GM18520 (cell line): ENCODE data around the gene CFAP119.

Source experiments
- ATAC-seq: cut with Tn5 transposase; IDR thresholded peaks from one replicate; pipeline ENCODE4 v1.9.1; 2021; ENCODE audit not compliant: unreplicated experiment

CFAP119 gene

GRCh38 chr16:30762991-30763725 lies 1.3 kb upstream of the CFAP119 start:
- ATAC-seq, result no peak

DNA sequence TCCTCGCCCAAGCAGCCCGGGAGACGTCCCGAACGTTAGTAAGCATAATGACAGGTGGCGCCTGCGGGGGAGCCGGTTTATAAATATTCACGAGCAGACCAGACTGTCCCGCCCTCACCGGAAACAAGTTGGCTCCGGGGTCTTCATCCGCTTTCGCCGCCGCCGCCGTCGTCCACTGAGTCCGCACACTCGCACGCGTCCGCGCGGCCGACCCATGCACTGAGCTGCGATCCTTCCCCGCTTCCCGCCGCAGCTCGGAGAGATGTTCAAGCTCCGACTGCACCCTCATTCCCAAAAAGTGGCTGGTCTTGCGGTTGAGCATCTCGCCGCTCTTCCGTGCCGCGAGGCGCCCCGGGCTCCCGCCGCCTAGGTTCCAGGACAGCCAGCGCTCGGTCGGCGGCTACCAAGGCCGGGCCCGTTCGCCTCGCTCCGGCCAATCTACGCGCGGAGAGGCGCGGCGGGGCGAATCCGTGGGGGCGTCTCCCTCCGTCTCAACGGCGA lies 385 bp downstream of the CFAP119 start:
- ATAC-seq, result peak; percentile 10

GRCh38 chr16:30760577-30761426 lies 1.1 kb downstream of the CFAP119 start:
- no peak for ATAC-seq

DNA sequence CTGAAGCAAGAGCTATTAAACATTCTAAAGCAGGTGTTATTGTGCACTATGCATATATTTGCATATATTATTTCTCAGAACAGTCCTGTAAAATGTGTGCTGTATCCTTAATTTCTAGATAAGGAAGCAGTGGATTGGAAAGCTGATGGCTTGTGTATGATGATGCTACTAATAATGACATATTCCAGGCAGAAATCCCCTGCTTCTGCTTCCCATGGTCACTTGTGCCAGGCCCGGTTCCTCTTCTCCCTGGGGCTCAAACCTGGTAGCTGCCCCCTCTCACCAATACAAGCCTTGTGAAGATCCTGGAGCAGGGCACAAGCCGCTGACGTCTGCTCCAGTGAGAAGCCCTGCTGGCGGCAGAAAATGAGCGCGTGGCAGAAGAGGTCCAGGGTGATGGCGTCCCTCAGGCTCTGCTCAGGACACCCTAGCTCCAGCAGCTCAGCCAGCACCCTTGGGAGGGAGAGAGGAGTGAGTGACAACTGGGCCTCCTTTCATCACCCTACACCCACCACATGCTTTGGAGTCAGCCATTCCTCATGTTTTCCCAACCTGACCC lies 1.8 kb downstream of the CFAP119 start:
- ATAC-seq, result no peak

GRCh38 chr16:30758988-30759491 lies 2.8 kb downstream of the CFAP119 start:
- ATAC-seq, result no peak

GRCh38 chr16:30757316-30757715 lies 4.5 kb downstream of the CFAP119 start:
- no peak for ATAC-seq

DNA sequence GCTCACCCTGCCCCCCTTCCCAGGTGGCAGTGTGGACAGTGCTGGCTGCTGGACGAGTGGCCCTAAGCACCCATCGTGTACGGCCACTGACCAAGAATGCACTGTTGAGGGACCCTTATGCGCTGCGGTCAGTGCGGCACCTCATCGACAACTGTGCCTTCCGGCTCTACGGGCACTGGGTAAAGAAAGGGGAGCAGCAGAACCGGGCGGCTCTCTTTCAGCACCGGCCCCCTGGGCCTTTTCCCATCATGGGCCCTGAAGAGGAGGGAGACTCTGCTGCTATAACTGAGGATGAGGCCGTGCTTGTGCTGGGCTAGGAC lies 5.1 kb downstream of the CFAP119 start:
- no peak for ATAC-seq

DNA sequence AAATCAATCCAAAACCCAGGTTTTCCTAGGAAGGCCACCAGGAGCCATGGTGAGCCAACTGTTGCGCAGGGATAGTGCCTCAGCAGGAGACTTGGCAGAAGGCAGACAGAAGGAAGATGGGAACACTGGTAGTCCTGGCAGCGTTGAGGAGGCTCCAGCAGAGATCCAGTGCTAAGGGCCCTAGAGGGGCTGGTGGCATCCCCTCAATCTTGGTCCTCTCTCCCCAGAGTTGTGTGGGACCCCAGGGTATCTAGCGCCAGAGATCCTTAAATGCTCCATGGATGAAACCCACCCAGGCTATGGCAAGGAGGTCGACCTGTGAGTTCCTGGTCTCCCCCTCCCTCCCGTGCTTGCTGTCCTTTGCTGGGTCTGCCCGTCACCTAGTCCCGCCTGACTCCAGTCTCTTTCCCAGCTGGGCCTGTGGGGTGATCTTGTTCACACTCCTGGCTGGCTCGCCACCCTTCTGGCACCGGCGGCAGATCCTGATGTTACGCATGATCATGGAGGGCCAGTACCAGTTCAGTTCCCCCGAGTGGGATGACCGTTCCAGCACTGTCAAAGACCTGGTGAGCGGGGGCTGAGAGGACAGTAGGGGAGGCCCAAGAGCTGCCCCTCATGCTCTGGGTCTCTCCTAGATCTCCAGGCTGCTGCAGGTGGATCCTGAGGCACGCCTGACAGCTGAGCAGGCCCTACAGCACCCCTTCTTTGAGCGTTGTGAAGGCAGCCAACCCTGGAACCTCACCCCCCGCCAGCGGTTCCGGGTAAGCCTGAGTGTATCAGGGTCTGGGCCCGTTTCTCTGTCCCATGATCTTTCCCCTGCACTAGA lies 5.7 kb downstream of the CFAP119 start:
- ATAC-seq, result no peak

GRCh38 chr16:30753596-30753995 lies 8.3 kb downstream of the CFAP119 start:
- ATAC-seq, result no peak

GRCh38 chr16:30750876-30751465 lies 10.9 kb downstream of the CFAP119 start:
- ATAC-seq, result no peak

DNA sequence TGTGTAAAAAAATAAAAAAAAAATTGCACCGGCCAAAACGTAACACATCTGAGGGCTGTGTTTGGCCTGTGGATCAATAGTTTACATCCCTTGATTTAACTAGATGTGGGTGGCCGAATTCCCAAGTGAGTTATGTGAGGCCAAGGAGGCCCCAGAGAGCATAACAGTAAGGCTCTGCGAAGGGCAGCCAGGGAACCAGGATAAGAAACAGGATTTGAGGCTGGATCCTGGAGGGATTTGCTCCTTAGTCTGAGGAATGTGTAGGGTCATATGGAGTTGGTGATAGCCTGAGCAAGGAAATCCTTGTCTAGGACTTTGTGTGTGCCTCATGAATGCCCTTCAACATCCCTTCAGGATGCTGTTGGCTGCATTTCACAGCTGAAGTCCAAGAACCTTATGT lies 11.7 kb downstream of the CFAP119 start:
- no peak for ATAC-seq

GRCh38 chr16:30748634-30749445 lies 13.0 kb downstream of the CFAP119 start:
- ATAC-seq, result no peak

- ATAC-seq, result peak; percentile 98
Measured at GRCh38 chr16:30747799-30748633, 13.8 kb downstream of the CFAP119 start, which contains the start of gene PHKG2. TSS of gene PHKG2 (plus strand) at chr16:30748425. CDS start at chr16:30748821, 396 bp downstream.

GRCh38 chr16:30747331-30747730 lies 14.5 kb downstream of the CFAP119 start:
- no peak for ATAC-seq

- ATAC-seq, result no peak
Measured at GRCh38 chr16:30746638-30747175, 15.2 kb downstream of the CFAP119 start.

DNA sequence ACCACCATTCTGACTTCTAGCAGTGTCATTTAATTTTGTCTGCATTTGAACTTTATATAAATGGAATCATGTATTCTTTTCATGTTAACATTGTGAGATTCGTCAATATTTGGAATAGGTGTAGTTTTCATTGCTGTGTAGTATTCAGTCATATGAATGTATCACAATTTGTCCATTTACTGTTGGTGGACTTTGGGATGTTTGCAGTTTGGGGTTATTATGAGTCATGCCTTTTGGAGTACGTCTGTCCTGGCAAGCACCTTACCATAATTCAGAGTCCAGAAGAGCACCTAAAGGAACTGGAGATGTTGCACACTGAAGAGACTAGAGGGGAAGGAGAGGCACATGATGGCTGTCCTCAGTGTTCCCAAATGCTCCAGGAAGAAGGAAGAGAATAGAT lies 16.8 kb downstream of the CFAP119 start:
- ATAC-seq, result no peak

DNA sequence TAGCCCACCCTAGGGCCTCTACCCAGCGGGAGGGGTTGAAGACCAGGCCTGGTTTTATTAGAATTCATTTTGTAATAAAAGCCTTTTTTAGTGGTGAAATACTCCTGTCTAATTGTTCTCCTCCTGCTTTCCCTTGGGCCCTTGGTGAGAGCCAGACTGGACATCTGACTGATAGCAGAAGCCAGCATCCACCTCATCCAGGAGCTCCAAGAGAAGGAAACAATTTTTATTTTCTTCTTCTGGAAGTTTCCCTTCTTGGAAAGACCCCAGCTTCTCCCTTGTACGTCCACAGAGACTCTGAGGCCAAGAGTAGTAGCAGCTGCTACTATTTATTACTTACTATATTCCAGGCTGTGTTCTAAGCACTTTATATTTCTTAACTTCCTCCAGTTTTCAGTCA lies 17.7 kb downstream of the CFAP119 start:
- ATAC-seq, result no peak

DNA sequence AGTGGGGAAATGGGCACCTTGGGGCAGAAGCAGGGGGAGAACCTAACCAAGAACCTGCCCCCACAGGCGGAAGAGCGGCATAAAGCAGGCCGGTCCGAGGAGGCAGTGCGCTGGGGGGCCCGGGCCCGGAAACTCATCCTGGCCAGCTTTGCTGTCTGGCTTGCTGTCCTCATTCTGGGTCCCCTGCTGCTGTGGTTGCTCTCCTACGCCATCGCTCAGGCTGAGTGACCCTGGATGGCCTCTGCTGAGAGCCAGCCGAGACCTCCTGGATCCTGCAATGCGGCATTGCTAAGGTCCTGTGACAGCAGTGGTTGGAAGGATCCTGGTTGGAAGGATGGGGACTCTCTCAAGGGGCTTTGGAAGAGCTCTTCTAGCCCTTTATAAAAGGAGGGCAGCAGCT lies 18.1 kb downstream of the CFAP119 start:
- no peak for ATAC-seq
